Mucosa of stomach (tissue), 1 donor: ENCODE measurements around the gene ERC2.

ENCODE experiments used
- H3K27me3 ChIP-seq: one replicate; pipeline ENCODE4 v1.7.0; 2013; ENCODE audit warnings: mild to moderate bottlenecking, low read length; ENCODE audit not compliant: control insufficient read depth, insufficient read depth
- H3K36me3 ChIP-seq: one replicate; pipeline ENCODE4 v1.7.0; 2013; ENCODE audit warnings: low read length; ENCODE audit not compliant: control insufficient read depth, insufficient read depth
- H3K4me1 ChIP-seq: one replicate; pipeline ENCODE4 v1.7.0; 2013; ENCODE audit warnings: mild to moderate bottlenecking, low read length; ENCODE audit not compliant: control insufficient read depth, insufficient read depth
- H3K4me3 ChIP-seq: one replicate; pipeline ENCODE4 v1.7.0; 2013; ENCODE audit warnings: low read length
- H3K9ac ChIP-seq: one replicate; pipeline ENCODE4 v1.7.0; 2013; ENCODE audit warnings: mild to moderate bottlenecking, low read length, moderate library complexity
- H3K9me3 ChIP-seq: one replicate; pipeline ENCODE4 v1.7.0; 2013; ENCODE audit warnings: mild to moderate bottlenecking, low read length, moderate library complexity; ENCODE audit not compliant: control insufficient read depth
- donor health status: Pancreatic carcinoma.

Gene ERC2

DNA sequence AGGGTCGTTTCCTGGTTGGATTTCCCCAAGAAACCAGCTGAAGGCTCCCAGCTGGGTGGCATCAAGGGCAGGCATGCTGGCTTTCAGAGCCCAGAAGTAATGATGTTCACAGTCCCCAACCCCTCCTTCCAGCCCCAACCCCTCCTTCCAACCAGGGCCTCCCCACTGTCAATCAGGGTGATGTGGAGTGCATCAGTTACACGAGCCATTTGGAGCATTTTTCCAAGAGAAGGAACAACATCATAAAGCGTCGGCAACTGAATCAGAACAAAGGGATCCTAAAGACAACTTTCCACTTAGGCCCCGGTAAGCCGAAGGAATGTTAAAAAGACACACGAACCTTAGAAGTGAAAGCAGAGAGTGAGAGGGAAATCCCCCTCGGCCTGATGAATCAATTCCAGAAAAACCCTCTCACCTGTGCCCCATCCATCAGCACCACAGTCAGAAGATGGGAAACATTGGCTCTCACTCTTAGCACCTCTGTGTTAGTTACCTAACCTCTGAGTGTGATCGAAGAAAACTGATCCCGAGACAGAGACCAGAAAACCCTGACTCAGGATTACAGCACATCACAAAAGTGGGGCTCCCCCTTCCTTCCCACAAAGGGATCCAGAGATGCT, 880.0 kb downstream of the ERC2 start:
- Histone ChIP-seq H3K36me3 (no peaks in the 10 kb centered on the region), H3K27me3 (no peaks in the 10 kb centered on the region), H3K9me3 (no peaks in the 10 kb centered on the region), H3K9ac (no peak overlapping the region), H3K4me3 (no peak overlapping the region), H3K4me1 (no peaks in the 10 kb centered on the region)

- no peak overlapping the region for H3K4me3 ChIP-seq
- H3K9me3 ChIP-seq = no peaks in the 10 kb centered on the region
- no peaks in the 10 kb centered on the region for H3K27me3 ChIP-seq
- no peaks in the 10 kb centered on the region for H3K4me1 ChIP-seq
- H3K9ac ChIP-seq = no peak overlapping the region
- no peaks in the 10 kb centered on the region for H3K36me3 ChIP-seq
These were observed 882.4 kb downstream of the ERC2 start for GRCh38 chr3:55585856-55586255.

- Histone ChIP-seq H3K9me3 (no peaks in the 10 kb centered on the region), H3K9ac (no peak overlapping the region), H3K36me3 (no peaks in the 10 kb centered on the region), H3K4me3 (no peak overlapping the region), H3K27me3 (no peaks in the 10 kb centered on the region), H3K4me1 (no peaks in the 10 kb centered on the region)
These were observed 883.4 kb downstream of the ERC2 start for GRCh38 chr3:55584716-55585368.

GRCh38 chr3:55584030-55584429, 884.2 kb downstream of the ERC2 start:
- H3K4me3 ChIP-seq = no peak overlapping the region
- H3K4me1 ChIP-seq = no peaks in the 10 kb centered on the region
- H3K9ac ChIP-seq = no peak overlapping the region
- no peaks in the 10 kb centered on the region for H3K9me3 ChIP-seq
- H3K36me3 ChIP-seq = no peaks in the 10 kb centered on the region
- H3K27me3 ChIP-seq = no peaks in the 10 kb centered on the region

- H3K27me3 ChIP-seq = no peaks in the 10 kb centered on the region
- no peak overlapping the region for H3K4me3 ChIP-seq
- no peaks in the 10 kb centered on the region for H3K4me1 ChIP-seq
- no peaks in the 10 kb centered on the region for H3K36me3 ChIP-seq
- no peaks in the 10 kb centered on the region for H3K9me3 ChIP-seq
- no peak overlapping the region for H3K9ac ChIP-seq
These were observed 884.8 kb downstream of the ERC2 start for GRCh38 chr3:55583475-55583874.

DNA sequence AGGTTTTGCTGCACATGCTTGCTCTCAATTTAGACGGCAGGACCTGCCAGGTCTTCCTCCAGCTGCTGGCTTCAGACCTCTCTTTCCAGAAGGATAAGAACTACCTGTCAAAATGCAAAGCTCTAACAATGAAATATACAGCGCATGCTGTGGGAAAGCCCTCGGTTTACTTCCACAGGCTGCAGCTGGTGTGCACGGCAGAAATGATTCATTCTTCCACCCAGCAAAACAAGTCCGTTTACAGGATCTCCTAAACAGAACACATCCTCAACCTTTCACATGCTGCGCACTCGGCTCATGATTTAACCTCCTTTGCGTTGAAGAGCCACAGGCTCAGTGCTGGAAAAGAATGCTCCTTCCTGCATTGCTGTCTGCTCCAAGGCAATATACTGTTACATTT, 888.8 kb downstream of the ERC2 start:
- no peaks in the 10 kb centered on the region for H3K27me3 ChIP-seq
- H3K4me1 ChIP-seq = no peaks in the 10 kb centered on the region
- no peaks in the 10 kb centered on the region for H3K9me3 ChIP-seq
- H3K4me3 ChIP-seq = no peak overlapping the region
- no peak overlapping the region for H3K9ac ChIP-seq
- no peaks in the 10 kb centered on the region for H3K36me3 ChIP-seq

GRCh38 chr3:55576621-55577388, 891.5 kb downstream of the ERC2 start:
- Histone ChIP-seq H3K4me3 (no peak overlapping the region), H3K36me3 (no peaks in the 10 kb centered on the region), H3K9me3 (no peaks in the 10 kb centered on the region), H3K9ac (no peak overlapping the region), H3K27me3 (no peaks in the 10 kb centered on the region), H3K4me1 (peaks cover 4% of the 10 kb centered on the region)

- Histone ChIP-seq H3K4me3 (no peak overlapping the region), H3K9me3 (no peaks in the 10 kb centered on the region), H3K9ac (no peak overlapping the region), H3K36me3 (no peaks in the 10 kb centered on the region), H3K27me3 (no peaks in the 10 kb centered on the region), H3K4me1 (peaks cover 10% of the 10 kb centered on the region)
These were observed 893.6 kb downstream of the ERC2 start for GRCh38 chr3:55574671-55575070.

DNA sequence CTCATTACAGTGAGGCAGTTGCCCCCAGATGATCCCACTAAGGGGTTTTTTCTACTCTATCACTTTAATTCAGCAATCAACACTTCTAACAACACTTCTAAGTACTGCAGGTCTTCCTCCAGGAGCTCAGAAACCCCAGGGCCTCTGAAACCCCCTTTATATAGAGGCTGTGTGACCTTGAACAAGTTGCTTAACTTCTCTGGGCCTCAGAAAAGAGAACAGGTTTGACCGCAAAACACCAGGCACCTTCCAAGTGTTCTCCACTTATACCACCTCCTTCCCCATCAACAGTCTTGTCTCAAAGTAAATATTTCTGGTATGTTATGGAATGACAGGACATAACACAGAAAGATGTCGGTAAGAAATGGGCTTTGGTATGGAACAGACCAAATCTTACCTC, 895.5 kb downstream of the ERC2 start:
- peaks cover 10% of the 10 kb centered on the region for H3K4me1 ChIP-seq
- H3K4me3 ChIP-seq = no peak overlapping the region
- H3K9ac ChIP-seq = no peak overlapping the region
- H3K27me3 ChIP-seq = no peaks in the 10 kb centered on the region
- H3K9me3 ChIP-seq = no peaks in the 10 kb centered on the region
- no peaks in the 10 kb centered on the region for H3K36me3 ChIP-seq

GRCh38 chr3:55571913-55572312, 896.4 kb downstream of the ERC2 start:
- peaks cover 10% of the 10 kb centered on the region for H3K4me1 ChIP-seq
- no peak overlapping the region for H3K4me3 ChIP-seq
- H3K36me3 ChIP-seq = no peaks in the 10 kb centered on the region
- H3K9me3 ChIP-seq = no peaks in the 10 kb centered on the region
- H3K9ac ChIP-seq = no peak overlapping the region
- H3K27me3 ChIP-seq = no peaks in the 10 kb centered on the region

GRCh38 chr3:55571216-55571813, 897.0 kb downstream of the ERC2 start:
- no peaks in the 10 kb centered on the region for H3K27me3 ChIP-seq
- H3K9me3 ChIP-seq = no peaks in the 10 kb centered on the region
- no peak overlapping the region for H3K9ac ChIP-seq
- peaks cover 10% of the 10 kb centered on the region for H3K4me1 ChIP-seq
- H3K4me3 ChIP-seq = no peak overlapping the region
- H3K36me3 ChIP-seq = no peaks in the 10 kb centered on the region

DNA sequence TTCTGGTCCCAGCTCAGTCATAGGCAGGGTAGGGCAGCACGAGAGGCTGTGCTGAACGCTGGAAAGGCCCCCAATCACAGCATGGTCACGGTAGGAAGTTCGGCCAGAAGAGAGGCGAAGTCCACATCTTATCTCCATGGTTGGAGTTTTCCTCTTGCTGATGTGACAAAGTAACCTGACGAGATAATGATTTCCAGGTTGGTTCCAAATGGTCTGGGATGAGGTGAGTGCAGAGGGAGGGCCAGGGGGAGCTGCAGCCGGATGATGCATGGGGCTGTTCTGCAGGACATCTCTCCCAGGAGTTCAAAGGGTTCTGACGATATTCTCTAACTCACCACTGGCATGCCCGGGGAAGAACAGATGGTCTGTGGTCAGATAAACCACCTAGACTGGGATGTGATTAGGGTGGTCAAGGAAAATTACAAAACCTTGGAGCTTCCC, 898.0 kb downstream of the ERC2 start:
- Histone ChIP-seq H3K4me1 (peaks cover 10% of the 10 kb centered on the region), H3K9me3 (no peaks in the 10 kb centered on the region), H3K9ac (no peak overlapping the region), H3K4me3 (no peak overlapping the region), H3K27me3 (no peaks in the 10 kb centered on the region), H3K36me3 (no peaks in the 10 kb centered on the region)
